Caco-2 (cell line): ENCODE data around the gene MYH4. TPM values are rescaled to one million over a fixed set of nuclear protein-coding genes. Genes with fewer than 3 reads are reported as not detected.
A peak's percentile ranks its signal among the peaks of the same experiment; 100 is the strongest.

Experiments
- BruUV-seq: library from RNA; stranded (reverse); fragments of 400-500 nt; replicated peaks from 2 replicates; lab custom pipeline; 2021; lab: Mats Ljungman, UMichigan
- CTCF ChIA-PET: fragments of 300-600 bp; sonication (Branson Sonifier 250); formaldehyde crosslinking; loops from one replicate; lab custom pipeline; 2022; ENCODE audit warnings: antibody characterized with exemption; lab: Charles Lee
- POLR2A ChIA-PET: fragments of 300-600 bp; sonication (Branson Sonifier 250); formaldehyde crosslinking; loops from one replicate; lab custom pipeline; 2022; ENCODE audit warnings: antibody characterized with exemption; lab: Charles Lee
- DNase-seq, 2 experiments: peaks; one replicate each; pipeline versions ENCODE4 v3.0.0 to v3.0.0-alpha.2; 2020 to 2022
- H3K27me3 ChIP-seq: replicated peaks from 2 replicates; pipeline ENCODE4 v1.6.0; 2011; ENCODE audit warnings: low read length; ENCODE audit not compliant: control insufficient read depth, insufficient read depth
- H3K36me3 ChIP-seq: 2 replicates; pipeline ENCODE4 v1.5.1; 2011; ENCODE audit warnings: low read length; ENCODE audit not compliant: control insufficient read depth, insufficient read depth
- H3K4me1 ChIP-seq: fragments of 250-450 bp; sonication (Bioruptor Pico); 2 replicates; pipeline ENCODE4 v1.5.1; 2020; ENCODE audit warnings: mild to moderate bottlenecking
- H3K4me3 ChIP-seq: 2 replicates; pipeline ENCODE4 v1.5.1; 2011; ENCODE audit warnings: low read depth, mild to moderate bottlenecking, control low read depth, low read length
- H3K9me3 ChIP-seq: fragments of 250-450 bp; sonication (Bioruptor Pico); 2 replicates; pipeline ENCODE4 v1.5.1; 2020; ENCODE audit warnings: mild to moderate bottlenecking, moderate library complexity
- H3K27ac Mint-ChIP-seq: one replicate; pipeline ENCODE4 v1.8.0; 2022; ENCODE audit warnings: mixed read lengths; ENCODE audit not compliant: unreplicated experiment
- H3K27me3 Mint-ChIP-seq: one replicate; pipeline ENCODE4 v1.8.0; 2022; ENCODE audit warnings: mixed read lengths; ENCODE audit not compliant: insufficient read depth, unreplicated experiment
- H3K36me3 Mint-ChIP-seq: one replicate; pipeline ENCODE4 v1.8.0; 2022; ENCODE audit warnings: mild to moderate bottlenecking, mixed read lengths; ENCODE audit not compliant: insufficient read depth, unreplicated experiment
- H3K4me1 Mint-ChIP-seq: one replicate; pipeline ENCODE4 v1.8.0; 2022; ENCODE audit warnings: low read depth, mixed read lengths; ENCODE audit not compliant: unreplicated experiment
- H3K4me3 Mint-ChIP-seq: one replicate; pipeline ENCODE4 v1.8.0; 2022; ENCODE audit warnings: mild to moderate bottlenecking, moderate library complexity, mixed read lengths; ENCODE audit not compliant: unreplicated experiment
- H3K9me3 Mint-ChIP-seq: one replicate; pipeline ENCODE4 v1.8.0; 2022; ENCODE audit warnings: mixed read lengths; ENCODE audit not compliant: unreplicated experiment
- CTCF ChIP-seq, 2 experiments: fragments of 200-600 bp in 1 of 2; IDR thresholded peaks; 1 replicate in 1 of 2; 2 replicates in 1 of 2; pipeline versions ENCODE4 v1.5.1 to v1.8.0; 2011 to 2022; ENCODE audit warnings: antibody characterized with exemption in 1 of 2, control low read depth in 1 of 2, inconsistent platforms in 1 of 2, low read depth in 1 of 2, low read length in 1 of 2, mild to moderate bottlenecking in 1 of 2, moderate library complexity in 1 of 2; ENCODE audit not compliant: insufficient read depth in 1 of 2, severe bottlenecking in 1 of 2, unreplicated experiment in 1 of 2
- intact Hi-C: fragments of 100-400 bp; cut with micrococcal nuclease; formaldehyde crosslinking; loops from one replicate; pipeline ENCODE4 v1.10.0; 2022; ENCODE audit not compliant: unreplicated experiment
- total RNA-seq: library from RNA; stranded (reverse); gene quantifications from 2 replicates; pipeline ENCODE4 v1.2.3, GENCODE V29; 2022

Gene MYH4
- total RNA-seq, 1 experiment from 2014 or later = 0.05 TPM

DNA sequence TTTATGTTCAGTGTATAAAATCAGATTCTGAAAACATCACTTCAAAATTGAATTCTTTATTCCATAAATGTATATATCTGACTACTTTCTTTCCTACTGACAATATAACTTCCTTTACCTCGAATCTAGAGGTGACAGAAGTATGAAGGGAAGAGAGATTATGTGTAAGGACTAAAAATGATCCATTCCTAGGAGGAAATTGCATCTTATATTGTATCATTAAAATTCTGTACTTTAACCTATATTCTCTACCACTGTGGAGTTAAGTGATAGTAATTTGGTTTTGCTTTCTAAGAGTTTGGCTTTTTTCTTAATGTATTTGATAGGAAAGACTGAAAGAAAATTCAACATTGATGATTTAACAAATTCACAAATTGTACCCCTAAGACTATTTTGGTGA, 11.4 kb downstream of the MYH4 start:
- no peak overlapping the region for H3K4me3 ChIP-seq
- H3K9me3 ChIP-seq = no peaks in the 10 kb centered on the region
- DNase-seq = no peak
- no peak overlapping the region for H3K27ac Mint-ChIP-seq
- no peaks in the 10 kb centered on the region for H3K36me3 ChIP-seq
- POLR2A ChIA-PET = no interaction called here
- no peaks in the 10 kb centered on the region for H3K9me3 Mint-ChIP-seq
- H3K4me3 Mint-ChIP-seq = no peak overlapping the region
- intact Hi-C loops = no loop called here
- no peaks in the 10 kb centered on the region for H3K4me1 ChIP-seq
- H3K27me3 ChIP-seq = no peaks in the 10 kb centered on the region
- H3K36me3 Mint-ChIP-seq = no peaks in the 10 kb centered on the region
- no TSS peak for BruUV-seq
- no peak for TF ChIP-seq CTCF (IDR thresholded peaks at IDR 0.05; ENCODE audit: insufficient read depth in 1 of 2, low read depth in 1 of 2, low read length in 1 of 2, severe bottlenecking in 1 of 2, unreplicated experiment in 1 of 2)
- H3K27me3 Mint-ChIP-seq = no peaks in the 10 kb centered on the region
- CTCF ChIA-PET = no interaction called here
- no peaks in the 10 kb centered on the region for H3K4me1 Mint-ChIP-seq

DNA sequence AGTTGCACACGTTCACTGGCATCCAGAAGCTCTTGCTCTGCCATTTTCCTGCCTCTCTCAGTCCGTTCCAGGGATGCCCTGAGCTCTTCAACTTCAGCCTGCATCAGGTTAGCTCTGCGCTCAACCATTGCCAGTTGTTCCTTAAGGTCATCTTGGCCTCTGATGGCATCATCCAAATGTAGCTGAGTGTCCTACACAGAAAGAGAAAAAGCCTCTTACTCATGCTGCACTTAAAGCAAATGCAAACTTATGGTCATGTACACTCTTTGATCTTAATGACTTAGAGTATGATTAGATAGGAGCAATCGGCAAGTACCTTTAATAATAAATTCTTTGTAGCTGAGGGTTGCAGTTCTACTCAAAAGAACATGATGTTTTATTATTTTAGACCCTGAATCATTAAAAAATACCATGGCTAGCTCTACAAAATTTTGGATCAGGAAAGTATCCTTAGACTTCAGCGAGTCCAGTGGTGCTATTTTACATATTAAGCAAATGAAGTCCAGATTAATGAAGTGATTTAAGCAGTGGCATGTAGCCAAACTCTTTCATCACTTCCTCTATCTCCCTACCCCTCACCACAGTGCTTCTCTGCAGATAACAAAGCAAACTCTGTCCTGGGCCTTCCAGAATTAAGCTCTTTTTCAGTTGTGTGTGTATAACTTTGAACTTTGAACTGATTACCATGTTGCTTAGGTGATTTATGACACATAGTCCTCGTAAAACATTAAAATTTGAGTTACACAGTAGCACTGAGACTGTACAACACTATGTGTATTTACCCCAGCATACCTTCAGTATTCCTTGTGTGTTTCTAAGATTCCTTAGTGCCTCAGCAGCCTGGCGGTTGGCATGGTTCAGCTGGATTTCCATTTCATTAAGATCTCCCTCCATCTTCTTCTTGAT, 22.1 kb downstream of the MYH4 start:
- peak; percentile 44 to 54 for DNase-seq
- BruUV-seq = no TSS peak
- Mint-ChIP-seq H3K27ac (peak overlapping the region; percentile 85), H3K36me3 (no peaks in the 10 kb centered on the region), H3K9me3 (peaks cover 9% of the 10 kb centered on the region), H3K4me1 (peaks cover 13% of the 10 kb centered on the region), H3K27me3 (no peaks in the 10 kb centered on the region), H3K4me3 (peak overlapping the region; percentile 37)
- no peak for TF ChIP-seq CTCF (IDR thresholded peaks at IDR 0.05; ENCODE audit: insufficient read depth in 1 of 2, low read depth in 1 of 2, low read length in 1 of 2, severe bottlenecking in 1 of 2, unreplicated experiment in 1 of 2)
- Histone ChIP-seq H3K4me1 (peaks cover 20% of the 10 kb centered on the region), H3K27me3 (no peaks in the 10 kb centered on the region), H3K36me3 (no peaks in the 10 kb centered on the region), H3K9me3 (no peaks in the 10 kb centered on the region), H3K4me3 (no peak overlapping the region)
- ChIA-PET CTCF (no interaction called here), POLR2A (no interaction called here)
- intact Hi-C loops = no loop called here

- H3K27me3 ChIP-seq = no peaks in the 10 kb centered on the region
- no peak for TF ChIP-seq CTCF (IDR thresholded peaks at IDR 0.05; ENCODE audit: insufficient read depth in 1 of 2, low read depth in 1 of 2, low read length in 1 of 2, severe bottlenecking in 1 of 2, unreplicated experiment in 1 of 2)
- ChIA-PET POLR2A (no interaction called here), CTCF (no interaction called here)
- no peaks in the 10 kb centered on the region for H3K9me3 Mint-ChIP-seq
- intact Hi-C loops = no loop called here
- H3K4me3 ChIP-seq = no peak overlapping the region
- no peaks in the 10 kb centered on the region for H3K4me1 Mint-ChIP-seq
- no peak overlapping the region for H3K27ac Mint-ChIP-seq
- no peak for DNase-seq
- no peak overlapping the region for H3K4me3 Mint-ChIP-seq
- H3K36me3 Mint-ChIP-seq = no peaks in the 10 kb centered on the region
- H3K36me3 ChIP-seq = no peaks in the 10 kb centered on the region
- H3K4me1 ChIP-seq = no peaks in the 10 kb centered on the region
- H3K9me3 ChIP-seq = no peaks in the 10 kb centered on the region
- BruUV-seq = no TSS peak
- H3K27me3 Mint-ChIP-seq = no peaks in the 10 kb centered on the region
Measured at GRCh38 chr17:10439816-10440215, 29.5 kb downstream of the MYH4 start.
